Measurements from ENCODE around the gene WWP2.
"Not testable (repeated sequence)": the region's sequence is repeated elsewhere in the genome, so short reads cannot be mapped to it uniquely, and the experiment has no call there.

The WWP2 gene

GRCh38 chr16:69779724-69780123, 17.6 kb downstream of the WWP2 start:
- no peak overlapping the region for H3K4me3 Mint-ChIP-seq
- H3K27ac Mint-ChIP-seq, result no peak overlapping the region
- no peak for TF ChIP-seq CTCF (IDR thresholded peaks at IDR 0.05; ENCODE audit: unreplicated experiment in 3 of 3)
- H3K36me3 Mint-ChIP-seq (ENCODE audit: low read depth), result peaks cover 19% of the 10 kb centered on the region
- H3K27me3 Mint-ChIP-seq (ENCODE audit: low read depth), result no peaks in the 10 kb centered on the region
- H3K9me3 Mint-ChIP-seq, result peaks cover 6% of the 10 kb centered on the region
- no peaks in the 10 kb centered on the region for H3K4me1 Mint-ChIP-seq

- TF ChIP-seq CTCF (IDR thresholded peaks at IDR 0.05; ENCODE audit: unreplicated experiment in 3 of 3), result no peak
Observed at GRCh38 chr16:69781118-69781517, 19.0 kb downstream of the WWP2 start.

GRCh38 chr16:69784586-69784985, 22.5 kb downstream of the WWP2 start:
- no peak for TF ChIP-seq CTCF (IDR thresholded peaks at IDR 0.05; ENCODE audit: unreplicated experiment in 3 of 3)
- H3K4me1 Mint-ChIP-seq, result no peaks in the 10 kb centered on the region

More at GRCh38 chr16:69781118-69781517, 19.0 kb downstream of the WWP2 start:
- no peaks in the 10 kb centered on the region for H3K9me3 Mint-ChIP-seq
- no peak overlapping the region for H3K27ac Mint-ChIP-seq
- no peak overlapping the region for H3K4me3 Mint-ChIP-seq
- H3K36me3 Mint-ChIP-seq (ENCODE audit: low read depth), result peaks cover 20% of the 10 kb centered on the region
- H3K27me3 Mint-ChIP-seq (ENCODE audit: low read depth), result no peaks in the 10 kb centered on the region
- no peaks in the 10 kb centered on the region for H3K4me1 Mint-ChIP-seq

GRCh38 chr16:69787883-69788282, 25.8 kb downstream of the WWP2 start:
- no peak overlapping the region for H3K4me3 Mint-ChIP-seq
- H3K9me3 Mint-ChIP-seq, result no peaks in the 10 kb centered on the region
- H3K27ac Mint-ChIP-seq, result no peak overlapping the region
- no peak for TF ChIP-seq CTCF (IDR thresholded peaks at IDR 0.05; ENCODE audit: unreplicated experiment in 3 of 3)
- peaks cover 3% of the 10 kb centered on the region for H3K27me3 Mint-ChIP-seq (ENCODE audit: low read depth)
- no peaks in the 10 kb centered on the region for H3K4me1 Mint-ChIP-seq
- peaks cover 44% of the 10 kb centered on the region for H3K36me3 Mint-ChIP-seq (ENCODE audit: low read depth)

More at GRCh38 chr16:69784586-69784985, 22.5 kb downstream of the WWP2 start:
- Mint-ChIP-seq H3K36me3 (ENCODE audit: low read depth) (peaks cover 38% of the 10 kb centered on the region), H3K4me3 (no peak overlapping the region), H3K9me3 (no peaks in the 10 kb centered on the region), H3K27ac (no peak overlapping the region), H3K27me3 (ENCODE audit: low read depth) (peaks cover 3% of the 10 kb centered on the region)

- H3K27ac Mint-ChIP-seq, H3K4me3 Mint-ChIP-seq: not testable (repeated sequence)
- peaks cover 38% of the 10 kb centered on the region for H3K36me3 Mint-ChIP-seq (ENCODE audit: low read depth)
Observed at GRCh38 chr16:69791391-69791847, 29.3 kb downstream of the WWP2 start.

GRCh38 chr16:69793526-69793925, 31.4 kb downstream of the WWP2 start:
- Mint-ChIP-seq H3K9me3 (no peaks in the 10 kb centered on the region), H3K4me3 (no peak overlapping the region), H3K36me3 (ENCODE audit: low read depth) (peaks cover 21% of the 10 kb centered on the region), H3K4me1 (no peaks in the 10 kb centered on the region), H3K27ac (no peak overlapping the region), H3K27me3 (ENCODE audit: low read depth) (peaks cover 3% of the 10 kb centered on the region)
- TF ChIP-seq CTCF (IDR thresholded peaks at IDR 0.05; ENCODE audit: unreplicated experiment in 3 of 3), result no peak

More at GRCh38 chr16:69791391-69791847, 29.3 kb downstream of the WWP2 start:
- not testable (repeated sequence) for H3K27me3 Mint-ChIP-seq (ENCODE audit: low read depth); H3K4me1 Mint-ChIP-seq; H3K9me3 Mint-ChIP-seq

All from nephron (organoid).